ENCODE data around the gene UNC5B.

Gene UNC5B

DNA sequence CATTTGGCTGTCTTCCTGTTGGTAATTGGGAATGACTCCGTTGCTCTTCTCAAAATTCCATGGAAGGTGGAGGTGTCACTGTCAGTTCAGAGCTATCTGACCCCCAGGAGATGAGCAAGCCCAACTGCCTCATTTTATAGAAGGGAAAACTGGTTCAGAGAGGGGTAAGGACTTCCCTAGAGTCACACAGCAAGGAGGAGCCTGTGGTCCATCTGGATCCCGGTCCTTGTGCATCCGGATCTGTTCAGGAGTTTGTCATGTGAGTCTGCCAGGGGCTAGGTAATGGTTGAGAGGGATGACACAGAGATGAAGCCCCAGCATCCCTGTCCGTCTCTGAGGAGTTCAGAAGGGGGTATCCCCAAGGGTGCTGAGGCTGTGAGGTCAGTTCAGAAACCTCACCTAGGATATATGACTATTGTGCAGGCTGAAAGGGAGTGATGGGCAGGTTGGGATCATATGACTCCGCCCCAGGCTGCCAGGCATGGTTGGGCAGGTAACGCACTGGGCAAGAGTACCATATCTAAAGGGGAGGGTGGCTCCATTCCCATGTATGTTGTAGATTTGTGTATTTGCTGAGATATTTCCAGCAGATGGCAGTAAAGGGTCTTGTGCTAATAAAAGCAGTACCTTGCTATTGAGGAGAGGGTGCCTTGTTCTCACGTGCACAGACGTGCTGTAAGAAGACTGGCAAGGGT is 90.7 kb downstream of the UNC5B start:
- DNase-seq = peak; percentile 2

DNA sequence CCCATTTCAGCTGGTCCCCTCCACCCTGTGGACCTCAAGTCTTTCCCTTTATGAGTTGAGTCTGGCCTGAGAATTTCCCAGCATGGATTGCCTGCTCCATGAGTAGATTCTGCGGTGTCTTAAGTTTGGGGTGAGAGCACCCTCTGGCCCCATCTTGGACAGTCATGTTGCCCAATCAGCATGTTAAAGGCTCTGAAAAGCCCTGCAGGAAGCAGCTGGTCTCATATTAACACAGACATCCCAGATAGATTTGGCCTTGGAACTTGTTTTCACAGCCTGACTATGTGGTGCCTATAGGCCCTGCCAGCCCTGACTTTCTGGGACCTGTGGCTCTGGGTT is 91.2 kb downstream of the UNC5B start:
- no peak for DNase-seq

DNA sequence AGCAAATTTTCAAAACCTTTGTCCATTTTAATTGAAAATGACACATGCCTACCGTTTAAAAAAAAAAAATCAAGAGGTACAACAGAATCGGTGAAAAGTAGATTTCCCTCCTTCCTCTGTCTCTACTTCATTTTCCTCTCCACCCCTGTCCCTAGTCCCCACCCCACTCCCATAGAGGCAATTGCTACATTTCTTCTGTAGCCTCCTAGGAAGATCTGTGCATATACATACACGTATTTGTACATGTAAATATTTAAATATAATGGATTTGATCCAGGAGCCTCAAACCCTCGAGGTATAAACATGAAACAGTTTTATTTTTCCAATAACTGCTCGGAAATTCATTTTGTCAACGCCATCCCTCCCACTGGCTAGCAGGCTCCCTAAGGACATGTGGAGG is 92.5 kb downstream of the UNC5B start:
- DNase-seq = no peak

DNA sequence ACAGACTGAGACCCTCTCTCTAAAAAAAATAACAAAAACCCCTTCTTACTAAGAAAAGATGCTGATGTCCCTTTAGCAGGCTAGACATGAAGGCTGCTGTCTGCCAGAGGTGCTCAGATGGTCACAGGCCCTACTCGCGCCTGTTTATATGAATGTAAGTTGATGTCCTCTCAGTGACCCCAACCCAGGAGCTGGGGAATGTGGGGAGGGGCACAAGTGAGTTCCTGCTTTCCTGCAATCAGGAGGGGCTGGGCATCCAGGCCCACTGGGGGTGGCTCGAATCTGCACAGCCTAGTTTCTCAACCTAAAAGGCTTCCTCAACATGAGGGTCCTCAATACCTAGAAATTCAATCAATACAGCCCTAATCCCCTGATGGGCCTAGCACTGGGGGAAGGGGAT is 94.6 kb downstream of the UNC5B start:
- DNase-seq = no peak

DNA sequence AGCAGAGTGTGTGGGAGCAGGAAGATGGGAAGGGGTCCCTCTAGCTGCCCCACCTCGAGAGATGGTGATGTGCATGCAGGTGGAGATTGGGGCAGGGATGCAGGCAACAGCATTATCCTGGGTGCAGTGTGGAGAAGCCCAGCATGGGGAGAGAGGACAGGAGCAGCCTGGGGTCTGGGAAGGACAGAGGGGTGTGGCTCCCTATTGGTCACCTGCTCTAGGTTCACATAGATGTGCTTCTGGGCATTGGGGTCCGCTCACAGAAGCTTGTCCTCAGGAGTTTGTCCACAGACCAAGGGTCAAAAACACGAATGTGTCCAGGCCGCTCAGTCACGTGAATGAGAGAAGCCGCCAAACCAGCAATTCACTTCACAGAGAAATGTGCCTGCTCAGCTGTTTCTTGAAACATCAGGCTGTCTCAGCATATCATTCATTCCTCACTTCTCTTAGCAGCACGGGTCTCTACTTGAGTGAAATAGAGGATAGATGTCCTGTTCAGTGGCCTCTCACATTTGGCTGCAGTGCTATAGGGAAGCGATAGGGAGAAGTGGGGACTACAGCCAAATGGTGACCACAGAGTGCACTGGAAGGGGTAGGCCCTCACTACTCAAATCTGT is 95.2 kb downstream of the UNC5B start:
- no peak for DNase-seq

DNA sequence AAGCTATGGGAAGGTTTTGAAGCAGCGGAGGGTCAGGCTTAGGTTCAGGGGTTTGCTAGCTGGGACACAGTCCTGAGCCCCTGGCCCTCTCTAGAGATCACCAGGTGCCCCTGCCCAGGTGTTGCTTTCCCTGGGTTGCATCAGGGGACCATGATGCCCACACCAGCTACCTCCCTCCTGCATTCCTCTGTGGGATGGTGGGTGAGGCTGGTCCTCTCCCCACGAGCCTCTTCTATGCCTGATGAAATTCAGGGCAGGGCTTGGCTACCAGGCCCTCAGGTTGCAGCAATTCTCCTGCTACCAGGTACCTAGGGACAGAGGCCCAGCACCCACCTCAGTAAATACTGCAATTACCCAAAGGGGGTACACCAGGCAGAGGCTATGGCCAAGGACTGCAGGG is 95.9 kb downstream of the UNC5B start:
- no peak for DNase-seq

DNA sequence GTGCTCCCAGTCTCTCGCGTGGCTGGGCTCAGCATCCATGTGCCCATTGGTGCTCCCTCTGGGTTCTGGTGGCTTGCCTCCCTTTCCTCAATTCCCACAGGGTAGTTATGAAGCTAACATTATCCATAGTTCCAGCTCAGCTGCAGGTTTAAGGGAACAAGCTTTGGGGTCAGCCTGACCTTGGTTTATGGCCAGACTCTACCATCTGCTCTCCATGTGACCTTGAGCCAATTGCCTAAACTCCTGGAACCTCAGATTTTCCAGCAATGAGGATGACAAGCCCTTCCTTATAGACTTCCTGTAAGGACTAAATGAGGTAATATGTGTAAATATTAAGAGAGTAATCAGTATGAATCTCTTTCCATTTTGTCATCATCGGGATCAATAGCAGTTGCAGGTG is 96.6 kb downstream of the UNC5B start:
- no peak for DNase-seq

DNA sequence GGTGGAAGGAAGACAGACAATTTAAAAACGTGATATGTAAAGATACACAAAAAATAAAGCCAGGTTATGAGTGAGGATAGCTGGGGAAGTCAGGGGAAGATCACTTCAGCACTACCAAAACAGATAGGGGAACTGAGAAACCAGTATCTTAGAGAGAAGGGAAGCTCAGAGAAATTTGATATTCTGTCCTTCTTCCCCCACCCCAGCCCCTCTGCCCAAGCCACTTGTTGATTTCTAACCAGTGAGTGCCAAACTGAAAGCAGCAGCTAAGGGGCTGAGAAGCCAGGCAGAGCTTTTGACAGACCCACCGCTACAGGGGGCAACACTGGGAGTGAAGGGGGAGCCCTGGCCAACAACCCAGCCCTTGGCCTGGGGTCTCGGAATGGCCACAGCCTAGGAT is 97.5 kb downstream of the UNC5B start:
- no peak for DNase-seq

DNA sequence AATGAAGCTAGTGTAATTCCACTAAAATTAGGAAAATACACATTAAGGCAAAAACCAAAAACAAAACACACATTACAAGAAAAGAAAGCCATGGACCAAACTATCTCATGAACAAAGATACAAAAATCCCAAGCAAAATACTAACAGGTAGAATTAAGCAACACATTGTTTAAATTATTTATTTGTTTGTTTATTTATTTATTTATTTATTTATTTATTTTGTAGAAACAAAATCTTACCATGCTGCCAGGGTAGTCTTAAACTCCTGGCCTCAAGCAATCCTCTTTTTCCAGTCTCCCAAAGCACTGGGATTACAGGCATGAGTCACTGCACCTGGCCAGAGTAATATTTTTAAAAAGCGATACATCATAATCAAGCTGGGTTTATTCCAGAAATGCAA is 99.8 kb downstream of the UNC5B start:
- no peak for DNase-seq

DNA sequence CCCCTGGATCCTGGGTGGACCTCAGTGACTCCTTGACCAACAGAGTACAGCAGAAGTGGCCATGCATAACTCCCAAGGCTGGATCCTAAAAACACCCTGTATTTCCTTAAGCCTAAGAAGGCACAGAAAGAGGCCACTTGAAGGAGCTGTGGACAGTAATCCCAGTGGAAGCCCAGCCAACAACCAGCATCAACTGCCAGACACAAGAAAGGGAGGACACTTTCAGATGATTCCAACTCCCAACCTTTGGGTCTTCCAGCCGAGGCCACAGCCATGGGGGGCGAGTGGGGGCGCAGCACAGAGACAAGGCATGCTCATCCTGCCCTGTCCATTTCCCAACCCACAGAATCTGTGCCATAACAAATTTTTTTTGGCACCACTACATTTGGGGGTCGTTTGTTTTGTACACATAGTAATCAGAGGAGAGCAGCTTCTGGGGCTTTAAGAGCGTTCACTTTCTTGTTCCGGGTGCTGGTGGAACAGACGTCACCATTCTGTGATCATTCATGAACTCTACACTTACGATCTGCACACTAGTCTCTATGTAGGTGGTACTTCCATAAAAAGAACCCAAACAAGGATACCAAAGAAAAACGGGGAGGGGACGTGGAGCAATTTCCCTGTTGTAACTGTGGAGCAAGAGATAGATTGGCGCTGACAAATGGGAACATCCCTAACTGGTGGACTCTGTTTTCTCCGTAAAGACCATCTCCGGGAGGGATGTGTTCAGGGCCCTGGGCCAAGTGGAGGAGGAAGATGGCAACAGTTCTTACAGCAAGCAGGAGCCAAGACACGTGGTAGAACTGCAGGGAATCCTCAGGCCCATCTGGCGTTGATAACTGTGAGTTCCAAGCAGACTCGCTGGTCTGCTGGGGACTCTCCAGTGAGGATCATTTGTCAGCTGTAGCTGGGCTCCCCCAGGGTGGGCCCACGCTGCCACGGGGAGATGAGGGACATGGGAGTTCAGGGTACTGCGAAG is 100.7 kb downstream of the UNC5B start:
- no peak for DNase-seq

DNA sequence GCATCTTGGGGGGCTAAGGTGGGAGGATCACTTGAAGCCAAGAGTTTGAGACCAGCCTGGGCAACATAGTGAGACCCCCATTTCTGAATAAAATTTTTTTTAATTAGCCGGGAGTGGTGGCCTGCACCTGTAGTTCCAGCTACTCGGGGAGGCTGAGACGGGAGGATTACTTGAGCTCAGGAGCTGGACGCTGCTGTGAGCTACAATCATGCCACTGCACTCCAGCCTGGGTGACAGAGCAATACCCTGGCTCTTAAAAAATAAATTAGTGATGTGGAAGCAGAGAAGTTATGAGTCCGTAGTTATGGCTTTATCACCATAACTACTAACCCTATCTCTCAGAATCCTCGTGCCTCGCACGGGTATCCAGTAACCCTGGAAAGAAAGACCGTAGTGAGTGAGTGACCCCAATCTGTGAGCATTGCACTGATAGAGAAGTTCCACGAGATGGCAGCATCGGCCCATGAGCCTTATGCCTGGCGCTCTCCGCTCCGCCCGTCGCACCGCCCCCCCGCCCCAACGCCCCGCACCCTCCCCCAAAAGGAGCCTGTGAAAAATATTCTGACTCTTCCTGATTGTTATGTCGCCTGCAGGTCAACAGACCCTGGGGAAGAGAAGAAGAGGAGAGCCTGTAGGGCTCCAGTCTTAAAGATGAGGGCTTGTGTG is 101.8 kb downstream of the UNC5B start:
- DNase-seq = no peak

DNA sequence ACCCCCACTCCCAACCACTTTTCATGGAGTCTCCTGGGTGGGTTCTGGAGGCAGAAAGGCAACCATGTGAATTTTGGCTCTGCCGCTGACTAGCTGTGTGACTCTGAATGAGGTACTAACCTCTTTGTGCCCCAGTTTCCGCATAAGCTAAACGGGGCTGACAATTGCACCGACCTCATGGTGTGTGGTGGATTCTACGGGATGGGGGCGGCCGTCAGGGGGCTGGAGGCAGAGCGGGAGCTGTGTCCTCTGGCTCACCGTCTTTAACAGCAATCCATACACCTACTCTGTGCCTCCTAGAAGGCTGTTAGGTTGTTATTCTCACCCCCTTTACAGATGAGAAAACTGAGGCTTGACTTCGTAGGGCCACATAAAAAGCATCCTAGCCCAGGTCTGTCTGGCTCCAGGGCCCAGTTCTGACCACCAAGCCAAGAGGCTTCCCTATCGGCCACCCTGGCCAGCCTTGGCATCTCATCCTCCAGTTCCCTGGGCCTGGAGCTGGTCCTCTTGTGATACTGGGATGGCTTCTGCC is 102.4 kb downstream of the UNC5B start:
- DNase-seq = no peak

DNA sequence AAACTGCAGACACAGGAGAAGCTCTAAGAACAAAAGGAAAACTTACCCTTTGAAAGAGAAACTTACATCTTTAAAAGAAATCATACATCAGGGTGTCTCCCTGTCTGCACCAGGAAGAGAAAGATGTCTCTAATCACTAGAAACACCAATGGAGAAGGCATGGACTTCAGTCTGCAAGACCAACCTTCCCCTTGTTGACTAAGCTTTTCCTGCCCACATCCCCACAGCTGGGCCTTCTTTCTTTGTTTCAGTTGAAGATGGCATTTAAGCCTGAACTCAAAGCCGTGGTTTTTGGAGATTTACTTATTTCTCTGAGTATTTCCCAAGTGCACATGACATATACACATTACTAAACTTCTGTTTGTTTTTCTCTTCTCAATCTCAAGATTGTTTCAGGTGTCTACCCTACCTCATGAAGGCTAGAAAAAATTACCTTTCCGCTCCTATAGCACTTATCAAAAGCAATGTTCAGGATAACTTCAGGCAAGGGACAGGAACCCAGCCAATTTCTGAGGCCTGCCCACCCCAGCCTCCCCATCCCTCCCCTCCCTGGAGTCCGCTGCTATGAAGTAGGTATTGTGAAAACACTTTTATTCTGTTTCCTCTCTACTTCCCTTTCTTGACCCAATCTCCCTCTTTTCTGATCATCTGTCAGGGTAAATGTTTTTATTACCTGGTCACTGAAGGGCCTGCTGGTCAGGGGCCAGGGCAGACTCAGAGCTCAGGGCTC is 103.9 kb downstream of the UNC5B start:
- DNase-seq = no peak

DNA sequence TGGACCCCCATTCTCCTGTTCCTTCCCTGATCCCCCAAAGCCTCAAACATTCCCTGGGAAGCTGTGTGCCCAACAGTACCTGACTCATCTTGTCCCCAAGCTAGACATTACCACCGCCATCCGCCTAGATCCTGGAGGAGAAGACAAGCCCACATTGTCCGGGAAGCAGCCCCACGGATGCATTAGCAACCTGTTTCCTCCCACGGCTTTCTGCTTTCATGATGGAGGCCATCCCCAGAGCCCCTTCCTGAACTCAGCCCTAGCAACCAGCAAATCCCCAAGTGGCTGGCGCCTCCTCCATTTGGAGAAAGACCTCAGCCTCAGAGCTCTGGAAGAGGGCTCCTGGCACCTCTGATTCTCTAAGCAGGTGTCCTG is 104.4 kb downstream of the UNC5B start:
- DNase-seq = no peak

DNA sequence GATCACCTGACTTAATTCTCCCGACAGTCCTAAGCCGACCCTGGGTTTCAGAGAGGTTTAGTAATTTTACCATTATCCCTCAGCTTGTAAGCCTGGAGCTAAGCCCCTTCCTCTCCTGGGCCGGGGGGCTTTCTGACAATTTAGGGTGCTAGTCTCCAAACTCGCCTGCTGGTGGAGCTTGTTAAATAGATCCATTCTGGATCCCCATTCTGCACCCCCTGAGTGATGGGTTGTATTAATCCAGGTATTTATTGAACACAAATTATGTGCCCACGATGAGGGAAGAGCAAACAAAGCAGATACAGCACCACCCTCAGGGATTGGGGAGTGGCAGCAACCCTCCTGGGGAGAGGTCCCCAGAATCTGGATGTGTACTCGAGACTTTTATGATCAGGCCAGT is 105.4 kb downstream of the UNC5B start:
- no peak for DNase-seq

DNA sequence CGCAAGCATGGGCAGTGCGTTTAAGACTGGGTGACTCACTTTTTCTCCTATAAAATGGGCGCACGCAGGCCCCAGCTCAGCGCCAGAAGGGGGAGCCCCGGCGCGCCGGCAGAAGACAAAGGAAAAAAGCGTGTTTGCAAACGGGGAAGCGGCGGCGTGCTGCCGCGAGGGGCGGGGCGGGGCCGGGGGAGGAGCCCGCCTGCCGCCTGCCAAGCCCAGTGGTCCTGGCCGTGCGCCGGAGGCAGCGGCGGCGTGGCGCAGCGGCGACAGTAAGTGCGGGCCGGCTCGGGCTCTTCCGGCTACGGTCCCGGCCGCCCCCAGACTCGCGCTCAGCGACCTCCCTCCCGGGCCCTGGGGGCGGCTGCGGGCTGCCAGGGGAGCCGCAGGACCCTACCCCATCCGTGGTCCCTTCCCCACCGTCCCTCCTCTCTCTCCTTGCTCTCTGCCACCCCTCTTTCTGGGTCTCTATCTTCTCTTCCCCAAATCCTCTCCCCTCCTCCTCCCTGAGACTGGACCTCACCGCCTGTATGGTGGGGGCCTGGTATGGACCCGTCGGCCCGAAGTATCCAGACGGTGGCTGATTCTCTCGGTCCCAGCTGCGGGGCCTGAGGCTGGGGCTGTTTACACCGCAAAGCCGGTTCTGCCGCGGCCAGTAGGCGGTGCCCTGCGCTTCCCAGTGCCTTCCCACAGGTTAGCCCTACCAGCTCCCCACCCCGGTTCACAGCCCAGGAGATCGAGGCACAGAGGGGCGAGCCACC is 106.9 kb downstream of the UNC5B start, which contains the start of gene SLC29A3:
Gene SLC29A3 (plus strand): TSS at position 218 of the 758 bp plus-strand sequence. CDS start 51 bp downstream, at position 269.
- no peak for DNase-seq

DNA sequence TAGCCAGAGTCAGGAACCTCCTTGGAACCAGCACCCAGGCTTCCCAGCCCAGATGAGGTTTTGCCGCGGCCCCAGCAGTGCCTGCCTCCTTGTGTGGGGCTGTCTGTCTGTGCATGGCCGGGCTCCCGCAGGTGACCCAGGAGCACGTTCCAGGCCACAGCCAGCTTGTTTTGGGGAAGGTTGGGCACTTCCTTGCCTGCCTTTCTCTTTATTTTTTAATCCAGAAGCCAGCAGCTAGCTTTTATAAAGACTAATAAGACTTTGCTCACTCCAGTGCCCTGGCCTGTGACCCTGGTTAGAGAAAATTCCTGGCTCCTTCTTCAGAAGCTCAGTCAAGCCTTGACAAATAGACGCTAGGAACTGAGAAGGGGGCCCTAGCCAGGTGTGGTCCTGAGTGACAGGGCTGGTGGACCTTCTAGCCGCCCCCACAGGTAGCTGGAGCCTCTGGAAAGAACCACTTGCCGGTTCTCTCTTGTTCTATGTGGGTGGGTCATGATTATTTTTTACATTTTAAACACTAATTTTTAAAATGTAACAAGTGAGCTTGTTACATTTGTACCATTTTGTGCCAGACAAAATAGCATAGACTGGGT is 107.5 kb downstream of the UNC5B start:
- no peak for DNase-seq

DNA sequence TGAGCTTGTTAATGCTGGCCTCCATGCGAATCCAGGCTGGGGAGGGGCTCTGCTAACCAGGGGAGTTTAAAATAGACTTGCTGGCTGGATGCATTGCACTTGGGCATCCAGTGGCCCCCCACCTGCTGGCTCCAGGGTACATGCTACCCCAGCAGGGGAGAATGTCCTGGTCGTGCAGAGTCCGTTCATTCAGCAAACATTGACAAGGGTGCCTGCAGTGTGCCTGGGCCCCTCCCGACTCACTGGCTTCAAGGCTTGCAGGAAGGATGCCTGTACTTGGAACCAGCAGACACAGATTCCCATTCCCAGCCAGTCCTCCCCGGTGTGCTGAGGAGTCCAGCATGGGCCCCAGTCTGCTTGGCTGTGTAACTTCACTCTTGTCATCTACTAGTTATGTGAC is 108.2 kb downstream of the UNC5B start:
- DNase-seq = no peak

DNA sequence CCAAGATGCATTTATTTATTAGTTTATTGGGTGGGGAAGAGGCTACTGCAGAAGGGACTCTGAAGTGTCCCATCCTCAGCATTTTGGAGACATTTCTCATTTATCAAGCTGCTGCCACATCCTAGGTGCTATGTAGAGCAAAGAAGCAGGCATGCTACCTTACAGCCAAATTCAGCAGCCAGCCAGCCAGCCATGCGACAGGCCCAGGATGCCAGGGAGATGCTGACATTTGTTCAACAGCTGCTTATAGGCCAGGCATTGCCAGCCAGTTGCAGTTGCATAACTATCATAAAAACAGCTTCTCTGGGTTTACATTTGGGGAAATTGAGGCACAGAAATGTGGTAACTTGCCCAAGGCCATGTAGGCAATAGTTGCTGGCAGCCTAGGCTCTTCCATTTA is 109.0 kb downstream of the UNC5B start:
- DNase-seq = no peak

DNA sequence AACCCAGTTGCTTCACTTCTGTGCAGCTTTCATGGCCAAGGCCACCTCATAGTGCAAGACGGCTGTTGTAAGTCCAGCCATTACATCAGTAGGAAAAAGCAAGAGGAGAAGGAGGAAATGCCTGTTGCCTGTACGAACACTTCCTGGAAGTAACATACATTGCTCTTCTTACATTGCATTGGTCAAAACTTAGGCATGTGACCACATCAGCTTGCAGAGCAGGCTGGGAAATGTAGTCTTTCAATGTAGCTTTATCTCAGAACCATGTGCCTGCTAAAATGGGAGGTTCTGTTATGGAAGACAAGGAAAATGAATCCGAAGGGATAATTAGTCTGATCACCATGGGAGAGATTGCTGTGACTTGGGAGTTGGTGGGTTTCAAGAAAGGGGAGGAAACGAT is 111.0 kb downstream of the UNC5B start:
- no peak for DNase-seq

DNA sequence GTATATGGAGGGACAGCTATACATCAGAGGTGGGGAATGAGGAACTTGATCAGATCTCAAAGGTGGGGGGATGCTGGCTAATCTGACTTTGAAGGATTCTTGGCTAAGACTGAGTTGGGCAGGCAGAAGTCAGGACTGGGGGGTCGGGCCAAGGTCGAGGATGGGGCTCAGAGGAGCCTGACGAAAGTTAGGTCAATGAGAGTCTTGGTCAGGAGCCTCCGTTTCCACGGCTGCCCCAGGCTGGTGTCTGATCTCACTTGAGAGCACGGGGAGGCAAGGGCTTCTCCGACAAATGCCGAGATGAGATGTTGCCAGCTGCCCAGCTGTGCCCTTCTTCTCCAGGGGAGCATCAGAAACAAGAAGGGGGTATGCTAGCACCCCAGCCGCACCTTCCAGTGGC is 112.4 kb downstream of the UNC5B start:
- no peak for DNase-seq

Measured in SIG-M5 (cell line).